Ecto neural progenitor cell (in vitro differentiated cells): Measurements from ENCODE around the gene GPR176.
A peak's percentile ranks its signal among the peaks of the same experiment; 100 is the strongest.

Source experiments
- DNase-seq: peaks from one replicate; pipeline ENCODE4 v3.0.0-alpha.2; 2018; ENCODE audit warnings: low spot score

The GPR176 gene

GRCh38 chr15:39919748-39920509 lies at the start of gene GPR176:
Gene GPR176 (minus strand): TSS chr15:39920266. CDS start chr15:39920026, 240 bp downstream.
- peak; percentile 73 for DNase-seq

GRCh38 chr15:39969002-39969394 lies 48.9 kb upstream of the GPR176 start:
- DNase-seq = no peak

GRCh38 chr15:39968273-39969001 lies 48.4 kb upstream of the GPR176 start:
- DNase-seq = no peak

GRCh38 chr15:39966521-39966920 lies 46.5 kb upstream of the GPR176 start:
- no peak for DNase-seq

GRCh38 chr15:39963786-39964185 lies 43.7 kb upstream of the GPR176 start:
- DNase-seq = no peak

- no peak for DNase-seq
Observed at GRCh38 chr15:39961051-39961450, 41.0 kb upstream of the GPR176 start.

GRCh38 chr15:39960411-39960810 lies 40.3 kb upstream of the GPR176 start:
- DNase-seq = no peak

- no peak for DNase-seq
Observed at GRCh38 chr15:39959411-39959810, 39.3 kb upstream of the GPR176 start.

- no peak for DNase-seq
Observed at GRCh38 chr15:39957481-39957880, 37.4 kb upstream of the GPR176 start.

GRCh38 chr15:39953521-39953920 lies 33.5 kb upstream of the GPR176 start:
- DNase-seq = no peak

- DNase-seq = no peak
Observed at GRCh38 chr15:39951561-39951960, 31.5 kb upstream of the GPR176 start.

GRCh38 chr15:39948817-39949216 lies 28.8 kb upstream of the GPR176 start:
- no peak for DNase-seq

GRCh38 chr15:39947401-39948197 lies 27.5 kb upstream of the GPR176 start:
- DNase-seq = no peak

GRCh38 chr15:39946862-39947261 lies 26.8 kb upstream of the GPR176 start:
- no peak for DNase-seq

- DNase-seq = no peak
Observed at GRCh38 chr15:39944726-39945125, 24.7 kb upstream of the GPR176 start.

- DNase-seq = no peak
Observed at GRCh38 chr15:39942753-39943150, 22.7 kb upstream of the GPR176 start.

- no peak for DNase-seq
Observed at GRCh38 chr15:39942101-39942752, 22.2 kb upstream of the GPR176 start.

- no peak for DNase-seq
Observed at GRCh38 chr15:39939487-39940452, 19.7 kb upstream of the GPR176 start.

- no peak for DNase-seq
Observed at GRCh38 chr15:39937696-39938095, 17.6 kb upstream of the GPR176 start.

GRCh38 chr15:39936681-39937080 lies 16.6 kb upstream of the GPR176 start:
- no peak for DNase-seq

GRCh38 chr15:39936187-39936586 lies 16.1 kb upstream of the GPR176 start:
- DNase-seq = no peak
